CD4-positive, alpha-beta memory T cell (primary cell): ENCODE measurements around the gene TSHZ2. TPM values are rescaled to one million over a fixed set of nuclear protein-coding genes. Genes with fewer than 3 reads are reported as not detected.
A peak's percentile ranks its signal among the peaks of the same experiment; 100 is the strongest.

ENCODE experiments used
- CTCF ChIA-PET: fragments of 350-600 bp; sonication (Branson Sonifier 250); formaldehyde crosslinking; loops from one replicate; lab custom pipeline; 2021; ENCODE audit warnings: inconsistent platforms; ENCODE audit not compliant: partially characterized antibody; lab: Charles Lee
- POLR2A ChIA-PET: fragments of 350-600 bp; sonication (Branson Sonifier 250); formaldehyde crosslinking; loops from one replicate; lab custom pipeline; 2021; ENCODE audit not compliant: partially characterized antibody; lab: Charles Lee
- DNase-seq, 5 donors: peaks; one replicate each; pipeline versions ENCODE4 v3.0.0 to v3.0.0-alpha.2; 2020 to 2022; ENCODE audit warnings: mixed read lengths in 1 of 5
- H3K27ac ChIP-seq: one replicate; pipeline ENCODE4 v1.7.0; 2013; ENCODE audit warnings: low read depth, low read length
- H3K27me3 ChIP-seq: 2 replicates; pipeline ENCODE4 v1.7.0; 2013; ENCODE audit warnings: mild to moderate bottlenecking, low read length, moderate library complexity; ENCODE audit not compliant: insufficient read depth
- H3K36me3 ChIP-seq: 2 replicates; pipeline ENCODE4 v1.7.0; 2013; ENCODE audit warnings: mild to moderate bottlenecking, low read length, moderate library complexity; ENCODE audit not compliant: insufficient read depth
- H3K4me1 ChIP-seq: 2 replicates; pipeline ENCODE4 v1.7.0; 2013; ENCODE audit warnings: mild to moderate bottlenecking, low read length, moderate library complexity; ENCODE audit not compliant: insufficient read depth
- H3K4me3 ChIP-seq, 2 donors: one replicate each; pipeline ENCODE4 v1.7.0; 2013; ENCODE audit warnings: low read length in 2 of 2, mild to moderate bottlenecking in 1 of 2
- H3K9me3 ChIP-seq, 2 donors: one replicate each; pipeline ENCODE4 v1.7.0; 2013; ENCODE audit warnings: low read length in 2 of 2, control low read depth in 1 of 2; ENCODE audit not compliant: control insufficient read depth in 1 of 2
- H3K27ac Mint-ChIP-seq, 7 donors: one replicate each; pipeline ENCODE4 v1.8.0; 2020 to 2021; ENCODE audit warnings: mixed read lengths in 7 of 7, mild to moderate bottlenecking in 6 of 7, inconsistent platforms in 3 of 7, moderate library complexity in 3 of 7
- H3K27me3 Mint-ChIP-seq, 2 donors: one replicate each; pipeline ENCODE4 v1.8.0; 2020 to 2021; ENCODE audit warnings: mixed read lengths in 2 of 2
- H3K36me3 Mint-ChIP-seq, 2 donors: one replicate each; pipeline ENCODE4 v1.8.0; 2020 to 2021; ENCODE audit warnings: mixed read lengths in 2 of 2, inconsistent platforms in 1 of 2, mild to moderate bottlenecking in 1 of 2
- H3K4me1 Mint-ChIP-seq, 4 donors: one replicate each; pipeline ENCODE4 v1.8.0; 2020 to 2021; ENCODE audit warnings: mixed read lengths in 4 of 4, mild to moderate bottlenecking in 1 of 4
- H3K4me3 Mint-ChIP-seq, 8 donors: one replicate each; pipeline ENCODE4 v1.8.0; 2020 to 2021; ENCODE audit warnings: mixed read lengths in 8 of 8, mild to moderate bottlenecking in 7 of 8, moderate library complexity in 6 of 8, inconsistent platforms in 3 of 8
- H3K9me3 Mint-ChIP-seq, 8 donors: one replicate each; pipeline ENCODE4 v1.8.0; 2020 to 2021; ENCODE audit warnings: mixed read lengths in 8 of 8, mild to moderate bottlenecking in 5 of 8, inconsistent platforms in 3 of 8, moderate library complexity in 1 of 8
- intact Hi-C: fragments of 100-400 bp; cut with micrococcal nuclease; formaldehyde crosslinking; loops from one replicate; pipeline ENCODE4 v1.15.1; 2023
- polyA plus RNA-seq, 2 donors: library from polyadenylated mRNA; unstranded; fragments of 300-500 nt; fragmentation: Illumina TruSeq; gene quantifications; one replicate each; pipeline ENCODE4 v1.2.3, GENCODE V29; 2021
- total RNA-seq, 2 experiments: library from RNA; stranded (reverse); gene quantifications; one replicate each; pipeline ENCODE4 v1.2.3, GENCODE V29; 2021

The TSHZ2 gene
- total and polyA plus RNA-seq, 4 experiments from 2014 or later = 2.3 to 31.8 (median 17.1) TPM

- Histone ChIP-seq H3K36me3 (no peaks in the 10 kb centered on the region), H3K4me3 (no peak overlapping the region), H3K27me3 (no peaks in the 10 kb centered on the region), H3K4me1 (no peaks in the 10 kb centered on the region), H3K27ac (no peak overlapping the region), H3K9me3 (no peaks in the 10 kb centered on the region)
- CTCF ChIA-PET = interaction anchor here (1.7 kb wide), 1 partner anchor 941 kb away, joined by 3 read pairs; no protein-coding TSS in a partner anchor
- Mint-ChIP-seq H3K4me3 (no peak overlapping the region), H3K9me3 (no peaks in the 10 kb centered on the region), H3K36me3 (no peaks in the 10 kb centered on the region), H3K27me3 (peaks cover 0 to 2% of the 10 kb centered on the region in 2 donors), H3K27ac (no peak overlapping the region), H3K4me1 (peaks cover 0 to 24% (median 13%) of the 10 kb centered on the region in 4 donors)
- DNase-seq = no peak
- POLR2A ChIA-PET = no interaction called here
- intact Hi-C loops = no loop called here
Measured at GRCh38 chr20:53133125-53133524, 161.0 kb downstream of the TSHZ2 start.

- intact Hi-C loops = no loop called here
- Mint-ChIP-seq H3K27me3 (peaks cover under 1 to 2% of the 10 kb centered on the region in 2 donors), H3K4me1 (peaks cover 0 to 26% (median 13%) of the 10 kb centered on the region in 4 donors), H3K4me3 (no peak overlapping the region), H3K27ac (no peak overlapping the region), H3K9me3 (no peaks in the 10 kb centered on the region), H3K36me3 (no peaks in the 10 kb centered on the region)
- H3K4me1 ChIP-seq = no peaks in the 10 kb centered on the region
- no peaks in the 10 kb centered on the region for H3K9me3 ChIP-seq
- H3K4me3 ChIP-seq = no peak overlapping the region
- H3K27ac ChIP-seq = no peak overlapping the region
- no peaks in the 10 kb centered on the region for H3K36me3 ChIP-seq
- ChIA-PET CTCF (interaction anchor here (1.7 kb wide), 1 partner anchor 942 kb away, joined by 3 read pairs; no protein-coding TSS in a partner anchor), POLR2A (no interaction called here)
- DNase-seq = no peak
- no peaks in the 10 kb centered on the region for H3K27me3 ChIP-seq
Measured at GRCh38 chr20:53133628-53134027, 161.5 kb downstream of the TSHZ2 start.

- Histone ChIP-seq H3K27me3 (no peaks in the 10 kb centered on the region), H3K36me3 (no peaks in the 10 kb centered on the region), H3K4me3 (no peak overlapping the region), H3K9me3 (no peaks in the 10 kb centered on the region), H3K27ac (no peak overlapping the region), H3K4me1 (no peaks in the 10 kb centered on the region)
- no peak overlapping the region for H3K4me3 Mint-ChIP-seq
- DNase-seq = no peak
- H3K4me1 Mint-ChIP-seq = peaks cover 0 to 22% (median 14%) of the 10 kb centered on the region in 4 donors
- intact Hi-C loops = no loop called here
- H3K27ac Mint-ChIP-seq = no peak overlapping the region
- CTCF ChIA-PET = no interaction called here
- H3K36me3 Mint-ChIP-seq = no peaks in the 10 kb centered on the region
- peaks cover 2% of the 10 kb centered on the region in 2 donors for H3K27me3 Mint-ChIP-seq
- POLR2A ChIA-PET = interaction anchor here (0.6 to 1.0 kb wide), 2 partner anchors 18 to 1508 kb away, joined by 3 read pairs; no protein-coding TSS in a partner anchor
- no peaks in the 10 kb centered on the region for H3K9me3 Mint-ChIP-seq
Measured at GRCh38 chr20:53136473-53136872, 164.3 kb downstream of the TSHZ2 start.

GRCh38 chr20:53138454-53139262 lies 166.5 kb downstream of the TSHZ2 start:
- intact Hi-C loops = no loop called here
- H3K27ac Mint-ChIP-seq = peak overlapping the region in 1 of 7 donors; percentile 39
- Histone ChIP-seq H3K27ac (no peak overlapping the region), H3K27me3 (no peaks in the 10 kb centered on the region), H3K9me3 (no peaks in the 10 kb centered on the region), H3K4me3 (no peak overlapping the region), H3K4me1 (peaks cover 5% of the 10 kb centered on the region), H3K36me3 (no peaks in the 10 kb centered on the region)
- H3K27me3 Mint-ChIP-seq = peaks cover 2 to 4% of the 10 kb centered on the region in 2 donors
- ChIA-PET CTCF (no interaction called here), POLR2A (no interaction called here)
- no peak overlapping the region for H3K4me3 Mint-ChIP-seq
- peaks cover 0 to 2% (median 0%) of the 10 kb centered on the region in 8 donors for H3K9me3 Mint-ChIP-seq
- peaks cover 0 to 15% (median 13%) of the 10 kb centered on the region in 4 donors for H3K4me1 Mint-ChIP-seq
- peaks cover 0 to 6% of the 10 kb centered on the region in 2 donors for H3K36me3 Mint-ChIP-seq
- no peak for DNase-seq

GRCh38 chr20:53141201-53142050 lies 169.3 kb downstream of the TSHZ2 start:
- CTCF ChIA-PET = no interaction called here
- intact Hi-C loops = no loop called here

GRCh38 chr20:53142225-53143127 lies 170.3 kb downstream of the TSHZ2 start:
- no peak overlapping the region for H3K27ac Mint-ChIP-seq
- peaks cover 0 to 6% of the 10 kb centered on the region in 2 donors for H3K36me3 Mint-ChIP-seq
- H3K4me3 Mint-ChIP-seq = no peak overlapping the region
- DNase-seq = no peak
- H3K9me3 ChIP-seq = no peaks in the 10 kb centered on the region
- POLR2A ChIA-PET = no interaction called here
- no peak overlapping the region for H3K27ac ChIP-seq
- peaks cover 11 to 33% (median 25%) of the 10 kb centered on the region in 4 donors for H3K4me1 Mint-ChIP-seq
- H3K36me3 ChIP-seq = no peaks in the 10 kb centered on the region
- intact Hi-C loops = no loop called here
- no peaks in the 10 kb centered on the region for H3K27me3 ChIP-seq
- H3K9me3 Mint-ChIP-seq = peaks cover 0 to 2% (median 0%) of the 10 kb centered on the region in 8 donors
- peaks cover 13% of the 10 kb centered on the region for H3K4me1 ChIP-seq
- no peak overlapping the region for H3K4me3 ChIP-seq
- H3K27me3 Mint-ChIP-seq = peaks cover 3 to 6% of the 10 kb centered on the region in 2 donors
- CTCF ChIA-PET = no interaction called here

More at GRCh38 chr20:53141201-53142050, 169.3 kb downstream of the TSHZ2 start:
- peaks cover 0 to 2% (median 0%) of the 10 kb centered on the region in 8 donors for H3K9me3 Mint-ChIP-seq
- no peak overlapping the region for H3K4me3 Mint-ChIP-seq
- Histone ChIP-seq H3K27me3 (no peaks in the 10 kb centered on the region), H3K9me3 (no peaks in the 10 kb centered on the region), H3K4me3 (no peak overlapping the region), H3K27ac (no peak overlapping the region), H3K4me1 (peaks cover 13% of the 10 kb centered on the region), H3K36me3 (no peaks in the 10 kb centered on the region)
- peaks cover 9 to 30% (median 21%) of the 10 kb centered on the region in 4 donors for H3K4me1 Mint-ChIP-seq
- no peak for DNase-seq
- H3K36me3 Mint-ChIP-seq = peaks cover 0 to 6% of the 10 kb centered on the region in 2 donors
- H3K27ac Mint-ChIP-seq = no peak overlapping the region
- POLR2A ChIA-PET = no interaction called here
- H3K27me3 Mint-ChIP-seq = peaks cover 2 to 3% of the 10 kb centered on the region in 2 donors
